IPS-15b (cell line): ENCODE results near the gene ARHGEF19.
"Not testable (repeated sequence)": the region's sequence is repeated elsewhere in the genome, so short reads cannot be mapped to it uniquely, and the experiment has no call there.

Source experiments
- H3K27me3 ChIP-seq: one replicate; pipeline ENCODE4 v1.6.1; 2013; ENCODE audit warnings: low read length; ENCODE audit not compliant: control insufficient read depth, insufficient read depth
- H3K36me3 ChIP-seq: one replicate; pipeline ENCODE4 v1.6.1; 2013; ENCODE audit warnings: low read length; ENCODE audit not compliant: control insufficient read depth, insufficient read depth
- H3K4me1 ChIP-seq: one replicate; pipeline ENCODE4 v1.6.1; 2013; ENCODE audit warnings: mild to moderate bottlenecking, low read length; ENCODE audit not compliant: control insufficient read depth, insufficient read depth
- H3K4me3 ChIP-seq: one replicate; pipeline ENCODE4 v1.5.1; 2013; ENCODE audit warnings: low read depth, low read length
- H3K9ac ChIP-seq: one replicate; pipeline ENCODE4 v1.6.1; 2013; ENCODE audit warnings: low read depth, mild to moderate bottlenecking, low read length
- H3K9me3 ChIP-seq: one replicate; pipeline ENCODE4 v1.6.1; 2013; ENCODE audit warnings: mild to moderate bottlenecking, low read length; ENCODE audit not compliant: control insufficient read depth, insufficient read depth

Gene ARHGEF19

GRCh38 chr1:16198444-16199156 lies 13.9 kb downstream of the ARHGEF19 start:
- H3K27me3 ChIP-seq: no peaks in the 10 kb centered on the region
- no peak overlapping the region for H3K9ac ChIP-seq
- no peaks in the 10 kb centered on the region for H3K9me3 ChIP-seq
- H3K4me3 ChIP-seq: no peak overlapping the region
- H3K36me3 ChIP-seq: peaks cover 14% of the 10 kb centered on the region
- no peaks in the 10 kb centered on the region for H3K4me1 ChIP-seq

GRCh38 chr1:16196874-16197273 lies 15.6 kb downstream of the ARHGEF19 start:
- H3K4me1 ChIP-seq: no peaks in the 10 kb centered on the region
- no peak overlapping the region for H3K4me3 ChIP-seq
- H3K36me3 ChIP-seq: peaks cover 10% of the 10 kb centered on the region
- H3K9ac ChIP-seq: no peak overlapping the region
- H3K9me3 ChIP-seq: no peaks in the 10 kb centered on the region
- H3K27me3 ChIP-seq: no peaks in the 10 kb centered on the region

- not testable (repeated sequence) for H3K4me3 ChIP-seq, H3K27me3 ChIP-seq, H3K4me1 ChIP-seq, H3K9ac ChIP-seq, H3K9me3 ChIP-seq
- peaks cover 10% of the 10 kb centered on the region for H3K36me3 ChIP-seq
Observed at GRCh38 chr1:16196139-16196538, 16.3 kb downstream of the ARHGEF19 start.

GRCh38 chr1:16195518-16195905 lies 16.9 kb downstream of the ARHGEF19 start:
- H3K27me3 ChIP-seq: no peaks in the 10 kb centered on the region
- no peak overlapping the region for H3K9ac ChIP-seq
- no peaks in the 10 kb centered on the region for H3K4me1 ChIP-seq
- H3K36me3 ChIP-seq: peaks cover 10% of the 10 kb centered on the region
- no peak overlapping the region for H3K4me3 ChIP-seq
- no peaks in the 10 kb centered on the region for H3K9me3 ChIP-seq

- Histone ChIP-seq H3K36me3 (no peaks in the 10 kb centered on the region), H3K9me3 (no peaks in the 10 kb centered on the region), H3K4me3 (no peak overlapping the region), H3K27me3 (no peaks in the 10 kb centered on the region), H3K9ac (no peak overlapping the region), H3K4me1 (no peaks in the 10 kb centered on the region)
Observed at GRCh38 chr1:16191916-16192546, 20.4 kb downstream of the ARHGEF19 start.

GRCh38 chr1:16191309-16191708 lies 21.1 kb downstream of the ARHGEF19 start:
- no peak overlapping the region for H3K9ac ChIP-seq
- H3K4me1 ChIP-seq: no peaks in the 10 kb centered on the region

GRCh38 chr1:16189921-16190621 lies 22.4 kb downstream of the ARHGEF19 start:
- H3K4me3 ChIP-seq: no peak overlapping the region
- H3K9ac ChIP-seq: no peak overlapping the region
- no peaks in the 10 kb centered on the region for H3K4me1 ChIP-seq
- H3K27me3 ChIP-seq: no peaks in the 10 kb centered on the region
- H3K36me3 ChIP-seq: no peaks in the 10 kb centered on the region
- H3K9me3 ChIP-seq: no peaks in the 10 kb centered on the region

More at GRCh38 chr1:16191309-16191708, 21.1 kb downstream of the ARHGEF19 start:
- Histone ChIP-seq H3K4me3 (no peak overlapping the region), H3K27me3 (no peaks in the 10 kb centered on the region), H3K36me3 (no peaks in the 10 kb centered on the region), H3K9me3 (no peaks in the 10 kb centered on the region)

GRCh38 chr1:16189003-16189402 lies 23.4 kb downstream of the ARHGEF19 start:
- Histone ChIP-seq H3K9ac (no peak overlapping the region), H3K27me3 (no peaks in the 10 kb centered on the region), H3K4me1 (no peaks in the 10 kb centered on the region), H3K36me3 (no peaks in the 10 kb centered on the region), H3K9me3 (no peaks in the 10 kb centered on the region), H3K4me3 (no peak overlapping the region)

- Histone ChIP-seq H3K4me1 (no peaks in the 10 kb centered on the region), H3K27me3 (no peaks in the 10 kb centered on the region), H3K36me3 (no peaks in the 10 kb centered on the region), H3K9me3 (no peaks in the 10 kb centered on the region), H3K9ac (no peak overlapping the region), H3K4me3 (no peak overlapping the region)
Observed at GRCh38 chr1:16187748-16188401, 24.6 kb downstream of the ARHGEF19 start.

GRCh38 chr1:16186655-16187235 lies 25.7 kb downstream of the ARHGEF19 start:
- H3K9ac ChIP-seq: no peak overlapping the region
- no peaks in the 10 kb centered on the region for H3K9me3 ChIP-seq
- H3K36me3 ChIP-seq: no peaks in the 10 kb centered on the region
- H3K4me3 ChIP-seq: no peak overlapping the region
- no peaks in the 10 kb centered on the region for H3K27me3 ChIP-seq
- peaks cover 4% of the 10 kb centered on the region for H3K4me1 ChIP-seq

- Histone ChIP-seq H3K4me3 (no peak overlapping the region), H3K27me3 (no peaks in the 10 kb centered on the region), H3K9ac (no peak overlapping the region), H3K36me3 (no peaks in the 10 kb centered on the region), H3K9me3 (no peaks in the 10 kb centered on the region), H3K4me1 (peaks cover 4% of the 10 kb centered on the region)
Observed at GRCh38 chr1:16184557-16185303, 27.7 kb downstream of the ARHGEF19 start.
